Right lobe of liver (tissue), 6 donors: ENCODE results near the gene WDR5. TPM values are rescaled to one million over a fixed set of nuclear protein-coding genes. Genes with fewer than 3 reads are reported as not detected.

Experiments used
- ATAC-seq, 4 donors: fragments of 200-7000 bp; cut with Tn5 transposase; one replicate each; pipeline ENCODE4 v1.9.1; 2020; ENCODE audit warnings: mild to moderate bottlenecking in 4 of 4, moderate library complexity in 4 of 4
- DNase-seq, 3 donors: peaks; one replicate each; pipeline ENCODE4 v3.0.0-alpha.2; 2020
- H3K27ac ChIP-seq, 3 donors: fragments of 200-600 bp; one replicate each; pipeline ENCODE4 v1.8.0; 2022
- H3K27me3 ChIP-seq, 2 donors: fragments of 200-600 bp; one replicate each; pipeline ENCODE4 v1.8.0; 2022
- H3K36me3 ChIP-seq, 4 donors: fragments of 200-600 bp; sonication (generic) in 1 of 4; one replicate each; pipeline versions ENCODE4 v1.5.1 to v1.8.0; 2017 to 2022; ENCODE audit warnings: control low read depth in 1 of 4
- H3K4me1 ChIP-seq, 4 donors: fragments of 200-600 bp; sonication (generic) in 1 of 4; one replicate each; pipeline versions ENCODE4 v1.5.1 to v1.8.0; 2017 to 2022; ENCODE audit warnings: control low read depth in 1 of 4
- H3K4me3 ChIP-seq, 3 donors: fragments of 200-600 bp; one replicate each; pipeline ENCODE4 v1.8.0; 2022
- H3K9me3 ChIP-seq, 4 donors: fragments of 200-600 bp; sonication (generic) in 1 of 4; one replicate each; pipeline versions ENCODE4 v1.5.1 to v1.8.0; 2017 to 2022; ENCODE audit warnings: control low read depth in 1 of 4
- CTCF ChIP-seq, 4 donors: fragments of 200-600 bp in 3 of 4; fragments of 450-650 bp in 1 of 4; IDR thresholded peaks; one replicate each; pipeline versions ENCODE4 v1.5.1 to v1.8.0; 2016 to 2022; ENCODE audit warnings: antibody characterized with exemption in 4 of 4, mild to moderate bottlenecking in 2 of 4
- POLR2A ChIP-seq: fragments of 450-650 bp; IDR thresholded peaks from one replicate; pipeline ENCODE4 v1.6.1; 2017; ENCODE audit warnings: antibody characterized with exemption, mild to moderate bottlenecking
- WGBS: methylation state at CpG from one replicate; pipeline ENCODE4 v1.1.6; 2018; ENCODE audit warnings: low coverage, low lambda C conversion rate; ENCODE audit not compliant: insufficient coverage; ENCODE audit errors: missing lambda C conversion rate; 5-methylcytosine and 5-hydroxymethylcytosine counted together
- intact Hi-C, 2 donors: fragments of 100-400 bp; cut with DNase I; formaldehyde crosslinking; loops; one replicate each; pipeline versions ENCODE4 v1.11.2 to v1.14.1; 2022
- total RNA-seq, 6 experiments: library from RNA; depleted of rRNA in 2 of 6; stranded (reverse); fragments of >200 nt in 2 of 6; fragmentation: NEBNext Ultra II Directional in 3 of 6; extraction: Animal tissue kit (Norgen Biotek cat#: 25700) in 3 of 6; gene quantifications; one replicate each; pipeline versions ENCODE4 v1.1.0 to v1.2.4, GENCODE V29; 2016 to 2023
- donor health status: DM: no; HTN: yes; CAD: no.
- donor health status: DM: no; HTN: no; CAD: no.
- donor health status: DM: no; HTN: no; CAD: no.
- donor health status: DM: no; HTN: yes; CAD: no.
- donor health status: DM: no; HTN: yes; CAD: no.

Gene WDR5
- total RNA-seq, 6 experiments from 2014 or later = 16.6 to 24.0 (median 19.9) TPM

DNA sequence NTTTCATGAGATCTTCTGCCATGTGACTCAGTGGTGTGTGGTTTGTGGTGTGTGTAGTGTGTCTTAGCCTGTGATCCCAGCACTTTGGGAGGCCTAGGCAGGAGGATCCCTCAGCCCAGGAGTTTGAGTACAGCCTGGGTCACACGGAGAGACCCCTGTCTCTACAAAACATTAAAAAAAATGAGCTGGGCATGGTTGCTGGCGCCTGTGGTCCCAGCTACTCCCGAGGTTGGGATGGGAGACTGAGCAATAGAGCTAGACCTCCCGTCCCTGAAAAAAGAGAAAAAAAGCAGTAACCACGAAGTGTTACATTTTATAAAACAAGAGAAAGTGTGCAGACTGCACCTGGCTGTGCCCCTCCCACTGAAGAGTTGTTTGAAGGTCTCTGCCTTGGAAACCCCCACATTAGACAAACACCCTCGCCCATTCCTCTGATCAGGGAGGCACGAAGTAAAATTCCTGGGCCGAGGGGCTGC is 49.7 kb downstream of the WDR5 start:
- WGBS = 38% methylated on average over 5 of the region's 8 CpGs
- Histone ChIP-seq H3K36me3 (no peaks in the 10 kb centered on the region), H3K4me3 (no peak overlapping the region), H3K27ac (peak overlapping the region; percentile 87 to 96 (median 93)), H3K27me3 (no peaks in the 10 kb centered on the region), H3K4me1 (peaks cover 2 to 62% (median 32%) of the 10 kb centered on the region in 4 donors), H3K9me3 (no peaks in the 10 kb centered on the region)
- TF ChIP-seq CTCF (IDR thresholded peaks at IDR 0.05) (no peak), POLR2A (no peak)
- DNase-seq = peak; percentile 12 to 38 (median 25)
- intact Hi-C loops = no loop called here
- no peak for ATAC-seq

DNA sequence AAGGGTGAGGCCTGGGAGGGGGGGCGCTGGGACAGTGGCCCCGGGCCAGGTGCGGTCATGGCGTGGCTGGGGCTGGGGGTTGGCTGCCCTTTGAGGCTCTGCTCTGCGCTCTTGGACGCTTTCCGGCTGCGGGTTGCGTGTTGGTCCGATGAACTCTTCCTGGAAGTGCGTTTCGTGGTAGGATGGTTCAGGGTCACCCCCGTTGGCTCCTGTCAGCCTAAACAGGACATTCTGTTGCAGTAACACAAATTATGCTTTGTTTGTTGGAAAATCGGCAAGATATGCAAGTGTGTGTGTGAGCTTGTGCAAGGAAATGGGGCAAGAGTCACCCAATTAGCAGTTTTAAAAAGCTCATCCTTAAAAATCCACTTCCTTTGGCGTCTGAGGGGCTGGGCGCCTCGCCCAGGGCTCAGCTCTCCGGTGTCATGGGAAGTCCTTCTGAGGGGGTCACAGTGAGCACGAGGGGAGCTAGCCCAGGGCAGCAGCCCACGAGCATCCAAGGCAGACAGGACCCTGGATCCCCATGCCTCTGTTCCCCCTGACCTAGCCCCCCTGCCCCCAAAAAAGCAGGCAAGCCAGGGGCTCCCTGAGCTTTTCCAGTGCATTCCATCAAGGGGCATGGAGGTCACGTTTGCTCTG is 50.7 kb downstream of the WDR5 start:
- peak; percentile 56 to 69 (median 64) for ATAC-seq
- TF ChIP-seq POLR2A (peak; percentile 50), CTCF (IDR thresholded peaks at IDR 0.05) (no peak)
- H3K4me3 ChIP-seq = no peak overlapping the region
- no peaks in the 10 kb centered on the region for H3K9me3 ChIP-seq
- no peaks in the 10 kb centered on the region for H3K27me3 ChIP-seq
- intact Hi-C loops = no loop called here
- no peaks in the 10 kb centered on the region for H3K36me3 ChIP-seq
- WGBS = 9% methylated on average over 14 of the region's 21 CpGs
- DNase-seq = peak; percentile 87 to 93 (median 90)
- H3K27ac ChIP-seq = peak overlapping the region; percentile 87 to 96 (median 93)
- peaks cover 2 to 63% (median 30%) of the 10 kb centered on the region in 4 donors for H3K4me1 ChIP-seq

GRCh38 chr9:134187110-134187531 is 51.2 kb downstream of the WDR5 start:
- H3K4me3 ChIP-seq = no peak overlapping the region
- ATAC-seq (peak; percentile 3 to 16 (median 8)), DNase-seq (peak; percentile 37 to 55 (median 52))
- intact Hi-C loops = no loop called here
- no peaks in the 10 kb centered on the region for H3K36me3 ChIP-seq
- WGBS = 60% methylated on average over 1 of the region's 12 CpGs
- peaks cover 2 to 61% (median 30%) of the 10 kb centered on the region in 4 donors for H3K4me1 ChIP-seq
- H3K9me3 ChIP-seq = no peaks in the 10 kb centered on the region
- TF ChIP-seq CTCF (IDR thresholded peaks at IDR 0.05) (peak in 2 of 4 donors; percentile 13 to 21), POLR2A (no peak)
- no peaks in the 10 kb centered on the region for H3K27me3 ChIP-seq
- peak overlapping the region; percentile 87 to 96 (median 93) for H3K27ac ChIP-seq

DNA sequence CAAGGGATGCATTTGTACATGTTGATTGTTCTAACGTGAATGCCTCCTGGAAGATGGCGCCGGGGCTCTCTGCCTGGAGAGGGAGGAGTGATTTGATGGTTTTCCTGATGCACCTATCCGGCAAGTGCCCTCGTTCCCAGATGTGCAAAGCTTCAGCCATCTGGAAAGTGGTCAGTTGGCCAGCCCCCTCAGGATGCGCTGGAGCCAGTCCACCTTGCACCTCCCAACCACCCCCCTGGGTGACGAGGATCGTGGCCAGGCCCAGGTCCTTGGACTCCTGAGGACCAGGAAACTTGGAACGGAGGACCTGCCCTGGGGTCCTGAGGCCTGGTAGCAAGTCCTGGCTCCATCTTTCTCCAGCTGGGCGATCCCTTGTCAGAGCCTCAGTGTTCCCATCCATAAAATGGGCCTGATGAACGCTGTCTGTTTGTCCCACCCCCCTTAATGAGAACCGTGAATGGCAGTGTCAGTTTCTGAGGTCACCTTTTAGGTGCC is 52.1 kb downstream of the WDR5 start:
- no peak for TF ChIP-seq POLR2A
- no peak for ATAC-seq
- intact Hi-C loops = no loop called here
- peaks cover 2 to 60% (median 30%) of the 10 kb centered on the region in 4 donors for H3K4me1 ChIP-seq
- peak overlapping the region in 1 of 3 donors; percentile 11 for H3K4me3 ChIP-seq
- WGBS = no CpG with 5 or more reads among the region's 12 CpGs
- H3K27ac ChIP-seq = peak overlapping the region; percentile 87 to 96 (median 93)
- H3K36me3 ChIP-seq = no peaks in the 10 kb centered on the region
- H3K27me3 ChIP-seq = no peaks in the 10 kb centered on the region
- peak; percentile 18 to 51 (median 48) for DNase-seq
- no peaks in the 10 kb centered on the region for H3K9me3 ChIP-seq
